DND-41 (cell line): ENCODE data around the gene LARP1.

ENCODE experiments used
- CTCF ChIP-seq: IDR thresholded peaks from 2 replicates; pipeline ENCODE4 v1.5.1; 2012; ENCODE audit warnings: borderline replicate concordance, low read length, moderate library complexity, mild to moderate bottlenecking; ENCODE audit not compliant: poor library complexity, severe bottlenecking; ENCODE audit errors: extremely low read depth
- EZH2 ChIP-seq: IDR thresholded peaks from 3 replicates; pipeline ENCODE4 v1.6.1; 2012; ENCODE audit warnings: borderline replicate concordance, low read depth, mild to moderate bottlenecking, moderate library complexity, low read length, inconsistent platforms; ENCODE audit not compliant: severe bottlenecking

GRCh38 chr5:154756009-154756867 lies 1.1 kb downstream of the LARP1 start:
- TF ChIP-seq EZH2 (no peak), CTCF (no peak)
